AG10803 (cell line): ENCODE results near the gene UBA3.

Experiments used
- DNase-seq: peaks from one replicate; pipeline ENCODE4 v3.0.0; 2010; ENCODE audit warnings: low read depth
- H3K4me3 ChIP-seq: 2 replicates; pipeline ENCODE4 v1.5.1; 2011; ENCODE audit warnings: mild to moderate bottlenecking, low read length, control low read depth
- CTCF ChIP-seq: conservative IDR thresholded peaks from 2 replicates; pipeline ENCODE4 v1.5.1; 2011; ENCODE audit warnings: mild to moderate bottlenecking, low read length, control low read depth, inconsistent platforms

Gene UBA3

GRCh38 chr3:69031635-69032034 is 48.5 kb downstream of the UBA3 start:
- no peak for TF ChIP-seq CTCF
- DNase-seq: no peak
- H3K4me3 ChIP-seq: no peak overlapping the region

GRCh38 chr3:69020857-69021256 is 59.3 kb downstream of the UBA3 start:
- no peak overlapping the region for H3K4me3 ChIP-seq
- no peak for DNase-seq
- no peak for TF ChIP-seq CTCF

- no peak for DNase-seq
- peak; percentile 40 for TF ChIP-seq CTCF
- no peak overlapping the region for H3K4me3 ChIP-seq
Measured at GRCh38 chr3:69020424-69020823, 59.7 kb downstream of the UBA3 start.

- TF ChIP-seq CTCF: no peak
- DNase-seq: no peak
- no peak overlapping the region for H3K4me3 ChIP-seq
Measured at GRCh38 chr3:69016901-69017300, 63.3 kb downstream of the UBA3 start.

GRCh38 chr3:69016102-69016501 is 64.1 kb downstream of the UBA3 start:
- H3K4me3 ChIP-seq: no peak overlapping the region
- no peak for TF ChIP-seq CTCF
- no peak for DNase-seq

GRCh38 chr3:69014022-69014580 is 66.1 kb downstream of the UBA3 start:
- peak overlapping the region; percentile 78 for H3K4me3 ChIP-seq
- no peak for DNase-seq
- TF ChIP-seq CTCF: no peak

GRCh38 chr3:69013253-69014021 is 66.7 kb downstream of the UBA3 start, which contains the start of gene EOGT:
Gene EOGT, minus strand, starts transcription at chr3:69013684. Its CDS starts 3,838 bp downstream, at chr3:69009846.
- DNase-seq: peak; percentile 86
- peak within 1 kb of the TSS; percentile 78 for H3K4me3 ChIP-seq
- peak; percentile 53 for TF ChIP-seq CTCF
